VCaP (cell line): ENCODE data around the gene KCNMB1.

Source experiments
- H3K27ac ChIP-seq: fragments of 450-650 bp; 2 replicates; pipeline ENCODE4 v1.5.1; 2017
- CTCF ChIP-seq: fragments of 450-650 bp; conservative IDR thresholded peaks from 2 replicates; pipeline ENCODE4 v1.5.1; 2017; ENCODE audit warnings: mild to moderate bottlenecking, moderate library complexity

KCNMB1 gene

GRCh38 chr5:170430866-170431437, 41.8 kb upstream of the KCNMB1 start:
- TF ChIP-seq CTCF: no peak
- no peak overlapping the region for H3K27ac ChIP-seq

GRCh38 chr5:170430256-170430655, 41.1 kb upstream of the KCNMB1 start:
- TF ChIP-seq CTCF: no peak
- H3K27ac ChIP-seq: no peak overlapping the region

GRCh38 chr5:170429014-170429413, 39.8 kb upstream of the KCNMB1 start:
- TF ChIP-seq CTCF: peak; percentile 63
- no peak overlapping the region for H3K27ac ChIP-seq

- no peak overlapping the region for H3K27ac ChIP-seq
- no peak for TF ChIP-seq CTCF
These were observed 38.6 kb upstream of the KCNMB1 start for GRCh38 chr5:170427672-170428236.

- H3K27ac ChIP-seq: no peak overlapping the region
- TF ChIP-seq CTCF: no peak
These were observed 37.6 kb upstream of the KCNMB1 start for GRCh38 chr5:170426786-170427185.

GRCh38 chr5:170426149-170426767, 37.1 kb upstream of the KCNMB1 start:
- H3K27ac ChIP-seq: no peak overlapping the region
- no peak for TF ChIP-seq CTCF

GRCh38 chr5:170425731-170426130, 36.6 kb upstream of the KCNMB1 start:
- no peak overlapping the region for H3K27ac ChIP-seq
- TF ChIP-seq CTCF: no peak
